ENCODE results near the gene GUK1. TPM values are rescaled to one million over a fixed set of nuclear protein-coding genes. Genes with fewer than 3 reads are reported as not detected.
"Not testable (repeated sequence)": the region's sequence is repeated elsewhere in the genome, so short reads cannot be mapped to it uniquely, and the experiment has no call there.

Gene GUK1
- total and polyA plus RNA-seq, 7 donors, result 90.2 to 271 (median 122) TPM

- Histone ChIP-seq H3K4me3 (no peak overlapping the region), H3K27ac (no peak overlapping the region), H3K36me3 (ENCODE audit: insufficient read depth in 1 of 2, low read depth in 1 of 2) (no peaks in the 10 kb centered on the region), H3K4me1 (no peaks in the 10 kb centered on the region), H3K27me3 (ENCODE audit: insufficient read depth in 3 of 3, low read length in 2 of 3) (no peaks in the 10 kb centered on the region), H3K9me3 (no peaks in the 10 kb centered on the region)
- ATAC-seq, result no peak
- intact Hi-C loops (cut with DNase I), result no loop called here
- 90 to 92% (median 90%) methylated on average over 24 to 32 of the region's 32 CpGs for WGBS, 3 donors
- no peak for DNase-seq
- TF ChIP-seq CTCF (IDR thresholded peaks at IDR 0.05), result no peak
Observed at GRCh38 chr1:228182296-228183030, 42.4 kb downstream of the GUK1 start.

GRCh38 chr1:228184152-228184551 lies 44.1 kb downstream of the GUK1 start:
- no peaks in the 10 kb centered on the region for H3K27me3 ChIP-seq (ENCODE audit: insufficient read depth in 3 of 3, low read length in 2 of 3)
- intact Hi-C loops (cut with DNase I), result no loop called here
- DNase-seq (no peak), ATAC-seq (no peak)
- H3K4me1 ChIP-seq, result no peaks in the 10 kb centered on the region
- H3K9me3 ChIP-seq, result no peaks in the 10 kb centered on the region
- 73 to 84% (median 74%) methylated on average over 7 of the region's 7 CpGs for WGBS, 3 donors
- H3K27ac ChIP-seq, result no peak overlapping the region
- H3K4me3 ChIP-seq, result no peak overlapping the region
- no peak for TF ChIP-seq CTCF (IDR thresholded peaks at IDR 0.05)
- H3K36me3 ChIP-seq (ENCODE audit: insufficient read depth in 1 of 2, low read depth in 1 of 2), result no peaks in the 10 kb centered on the region

GRCh38 chr1:228185641-228185965 lies 45.5 kb downstream of the GUK1 start:
- Histone ChIP-seq H3K4me3 (no peak overlapping the region), H3K27ac (no peak overlapping the region), H3K36me3 (ENCODE audit: insufficient read depth in 1 of 2, low read depth in 1 of 2) (no peaks in the 10 kb centered on the region), H3K9me3 (no peaks in the 10 kb centered on the region), H3K27me3 (ENCODE audit: insufficient read depth in 3 of 3, low read length in 2 of 3) (no peaks in the 10 kb centered on the region), H3K4me1 (no peaks in the 10 kb centered on the region)
- intact Hi-C loops (cut with DNase I), result no loop called here
- DNase-seq (no peak), ATAC-seq (no peak)
- TF ChIP-seq CTCF (IDR thresholded peaks at IDR 0.05), result no peak
- 82 to 89% (median 85%) methylated on average over 11 of the region's 11 CpGs for WGBS, 3 donors

DNA sequence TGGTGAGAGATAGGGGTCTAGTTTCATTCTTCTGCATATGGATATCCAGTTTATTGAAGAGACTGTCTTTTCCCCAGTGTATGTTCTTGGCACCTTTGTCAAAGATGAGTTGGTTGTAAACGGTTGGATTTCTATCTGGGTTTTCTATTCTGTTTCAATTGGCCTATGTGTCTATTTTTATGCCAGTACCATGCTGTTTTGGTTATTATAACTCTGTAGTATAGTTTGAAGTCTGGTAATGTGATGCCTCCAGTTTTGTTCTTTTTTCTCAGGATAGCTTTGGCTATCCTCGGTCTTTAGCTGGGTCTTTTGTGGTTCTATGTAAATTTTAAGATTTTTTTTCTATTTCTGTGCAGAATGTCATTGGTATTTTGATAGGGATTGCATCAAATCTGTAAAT lies 48.2 kb downstream of the GUK1 start:
- DNase-seq; H3K36me3 ChIP-seq (ENCODE audit: insufficient read depth in 1 of 2, low read depth in 1 of 2); H3K9me3 ChIP-seq; intact Hi-C loops (cut with DNase I); H3K27me3 ChIP-seq (ENCODE audit: insufficient read depth in 3 of 3, low read length in 2 of 3); ATAC-seq; H3K4me3 ChIP-seq; H3K27ac ChIP-seq: not testable (repeated sequence)
- peaks cover 23% of the 10 kb centered on the region for H3K4me1 ChIP-seq
- 76 to 79% (median 77%) methylated on average over 2 of the region's 2 CpGs for WGBS, 3 donors

GRCh38 chr1:228190182-228190581 lies 50.1 kb downstream of the GUK1 start:
- 77 to 82% (median 80%) methylated on average over 14 of the region's 14 CpGs for WGBS, 3 donors
- ATAC-seq, result no peak

More at GRCh38 chr1:228190182-228190581, 50.1 kb downstream of the GUK1 start:
- H3K27ac ChIP-seq, result no peak overlapping the region
- intact Hi-C loops (cut with DNase I), result no loop called here
- no peak for TF ChIP-seq CTCF (IDR thresholded peaks at IDR 0.05)
- H3K27me3 ChIP-seq (ENCODE audit: insufficient read depth in 3 of 3, low read length in 2 of 3), result no peaks in the 10 kb centered on the region
- no peak for DNase-seq
- H3K9me3 ChIP-seq, result no peaks in the 10 kb centered on the region
- H3K4me3 ChIP-seq, result no peak overlapping the region
- peaks cover 23% of the 10 kb centered on the region for H3K4me1 ChIP-seq
- H3K36me3 ChIP-seq (ENCODE audit: insufficient read depth in 1 of 2, low read depth in 1 of 2), result no peaks in the 10 kb centered on the region

All from psoas muscle (tissue), 8 donors.